IPS-15b (cell line): Measurements from ENCODE around the gene NTN3.
"Not testable (repeated sequence)": the region's sequence is repeated elsewhere in the genome, so short reads cannot be mapped to it uniquely, and the experiment has no call there.

Experiments
- H3K27me3 ChIP-seq: one replicate; pipeline ENCODE4 v1.6.1; 2013; ENCODE audit warnings: low read length; ENCODE audit not compliant: control insufficient read depth, insufficient read depth
- H3K36me3 ChIP-seq: one replicate; pipeline ENCODE4 v1.6.1; 2013; ENCODE audit warnings: low read length; ENCODE audit not compliant: control insufficient read depth, insufficient read depth
- H3K4me1 ChIP-seq: one replicate; pipeline ENCODE4 v1.6.1; 2013; ENCODE audit warnings: mild to moderate bottlenecking, low read length; ENCODE audit not compliant: control insufficient read depth, insufficient read depth
- H3K4me3 ChIP-seq: one replicate; pipeline ENCODE4 v1.5.1; 2013; ENCODE audit warnings: low read depth, low read length
- H3K9ac ChIP-seq: one replicate; pipeline ENCODE4 v1.6.1; 2013; ENCODE audit warnings: low read depth, mild to moderate bottlenecking, low read length
- H3K9me3 ChIP-seq: one replicate; pipeline ENCODE4 v1.6.1; 2013; ENCODE audit warnings: mild to moderate bottlenecking, low read length; ENCODE audit not compliant: control insufficient read depth, insufficient read depth

NTN3 gene

GRCh38 chr16:2429771-2430663 is 41.1 kb upstream of the NTN3 start:
- H3K27me3 ChIP-seq = no peaks in the 10 kb centered on the region
- no peaks in the 10 kb centered on the region for H3K9me3 ChIP-seq

GRCh38 chr16:2432286-2432685 is 38.8 kb upstream of the NTN3 start:
- peaks cover 4% of the 10 kb centered on the region for H3K4me1 ChIP-seq
- H3K4me3 ChIP-seq = no peak overlapping the region
- H3K9ac ChIP-seq = no peak overlapping the region
- no peaks in the 10 kb centered on the region for H3K27me3 ChIP-seq
- peaks cover 40% of the 10 kb centered on the region for H3K36me3 ChIP-seq
- no peaks in the 10 kb centered on the region for H3K9me3 ChIP-seq

More at GRCh38 chr16:2429771-2430663, 41.1 kb upstream of the NTN3 start:
- Histone ChIP-seq H3K4me3 (peak overlapping the region; percentile 84), H3K9ac (peak overlapping the region; percentile 88), H3K36me3 (peaks cover 24% of the 10 kb centered on the region), H3K4me1 (peaks cover 4% of the 10 kb centered on the region)

- Histone ChIP-seq H3K36me3 (peaks cover 44% of the 10 kb centered on the region), H3K27me3 (no peaks in the 10 kb centered on the region), H3K4me3 (no peak overlapping the region), H3K9me3 (no peaks in the 10 kb centered on the region), H3K9ac (no peak overlapping the region), H3K4me1 (peaks cover 4% of the 10 kb centered on the region)
Measured at GRCh38 chr16:2432801-2433505, 38.1 kb upstream of the NTN3 start.

- H3K36me3 ChIP-seq = peaks cover 58% of the 10 kb centered on the region
Measured at GRCh38 chr16:2435236-2435635, 35.9 kb upstream of the NTN3 start.

GRCh38 chr16:2436110-2436509 is 35.0 kb upstream of the NTN3 start:
- Histone ChIP-seq H3K9me3 (no peaks in the 10 kb centered on the region), H3K27me3 (no peaks in the 10 kb centered on the region), H3K9ac (no peak overlapping the region), H3K36me3 (peaks cover 63% of the 10 kb centered on the region), H3K4me1 (no peaks in the 10 kb centered on the region), H3K4me3 (no peak overlapping the region)

More at GRCh38 chr16:2435236-2435635, 35.9 kb upstream of the NTN3 start:
- not testable (repeated sequence) for H3K4me1 ChIP-seq, H3K27me3 ChIP-seq, H3K9me3 ChIP-seq, H3K4me3 ChIP-seq, H3K9ac ChIP-seq

GRCh38 chr16:2437032-2437790 is 33.9 kb upstream of the NTN3 start:
- Histone ChIP-seq H3K27me3 (no peaks in the 10 kb centered on the region), H3K9me3 (no peaks in the 10 kb centered on the region), H3K4me1 (no peaks in the 10 kb centered on the region), H3K4me3 (no peak overlapping the region), H3K9ac (no peak overlapping the region), H3K36me3 (peaks cover 60% of the 10 kb centered on the region)

- H3K27me3 ChIP-seq = no peaks in the 10 kb centered on the region
- no peak overlapping the region for H3K9ac ChIP-seq
- H3K4me3 ChIP-seq = no peak overlapping the region
- H3K36me3 ChIP-seq = peaks cover 51% of the 10 kb centered on the region
- H3K4me1 ChIP-seq = no peaks in the 10 kb centered on the region
- no peaks in the 10 kb centered on the region for H3K9me3 ChIP-seq
Measured at GRCh38 chr16:2438121-2438520, 33.0 kb upstream of the NTN3 start.

GRCh38 chr16:2439598-2439997 is 31.5 kb upstream of the NTN3 start:
- Histone ChIP-seq H3K9ac (no peak overlapping the region), H3K4me1 (no peaks in the 10 kb centered on the region), H3K27me3 (no peaks in the 10 kb centered on the region), H3K4me3 (no peak overlapping the region), H3K36me3 (peaks cover 47% of the 10 kb centered on the region), H3K9me3 (no peaks in the 10 kb centered on the region)

GRCh38 chr16:2441143-2441804 is 29.8 kb upstream of the NTN3 start:
- H3K36me3 ChIP-seq = peaks cover 56% of the 10 kb centered on the region
- H3K27me3 ChIP-seq, H3K4me1 ChIP-seq, H3K4me3 ChIP-seq, H3K9me3 ChIP-seq, H3K9ac ChIP-seq: not testable (repeated sequence)

- no peaks in the 10 kb centered on the region for H3K9me3 ChIP-seq
- no peaks in the 10 kb centered on the region for H3K27me3 ChIP-seq
- no peaks in the 10 kb centered on the region for H3K4me1 ChIP-seq
- peaks cover 55% of the 10 kb centered on the region for H3K36me3 ChIP-seq
- no peak overlapping the region for H3K9ac ChIP-seq
- H3K4me3 ChIP-seq = no peak overlapping the region
Measured at GRCh38 chr16:2443555-2443954, 27.5 kb upstream of the NTN3 start.

- no peak overlapping the region for H3K4me3 ChIP-seq
- no peaks in the 10 kb centered on the region for H3K9me3 ChIP-seq
- peaks cover 73% of the 10 kb centered on the region for H3K36me3 ChIP-seq
- H3K9ac ChIP-seq = no peak overlapping the region
- no peaks in the 10 kb centered on the region for H3K27me3 ChIP-seq
- H3K4me1 ChIP-seq = no peaks in the 10 kb centered on the region
Measured at GRCh38 chr16:2447920-2448583, 23.0 kb upstream of the NTN3 start.
